Amygdala (tissue), 56 donors: ENCODE data around the gene VCP.

Source experiments
- DNase-seq, 56 donors: peaks; one replicate each; lab custom pipeline; 2025; lab: John Stamatoyannopoulos, UW

The VCP gene

GRCh38 chr9:35072461-35073278 lies at the start of gene VCP:
TSS of gene VCP (minus strand) at chr9:35072625. CDS start at chr9:35072353, 272 bp downstream.
- DNase-seq = peak; percentile 80 to 99 (median 98)

- peak in 54 of 56 donors; percentile 23 to 93 (median 78) for DNase-seq
Measured at GRCh38 chr9:35116898-35117551, 44.6 kb upstream of the VCP start.

GRCh38 chr9:35116539-35116897 lies 44.1 kb upstream of the VCP start:
- peak in 7 of 56 donors; percentile 49 to 71 (median 65) for DNase-seq

GRCh38 chr9:35115680-35116538 lies 43.5 kb upstream of the VCP start, which contains the start of gene ATOSB:
TSS of gene ATOSB (minus strand) at chr9:35115862. CDS start at chr9:35108274, 7,588 bp downstream.
- DNase-seq = peak in 54 of 56 donors; percentile 51 to 97 (median 85)

GRCh38 chr9:35114840-35115628 lies 42.6 kb upstream of the VCP start:
- DNase-seq = peak in 23 of 56 donors; percentile 5 to 50 (median 26)

GRCh38 chr9:35114113-35114839 lies 41.9 kb upstream of the VCP start:
- DNase-seq = peak in 47 of 56 donors; percentile 10 to 85 (median 62)

GRCh38 chr9:35112257-35113020 lies 40.0 kb upstream of the VCP start:
- DNase-seq = peak in 5 of 56 donors; percentile 15 to 36 (median 17)

GRCh38 chr9:35111001-35111933 lies 38.8 kb upstream of the VCP start:
- DNase-seq = peak; percentile 66 to 99 (median 97)

GRCh38 chr9:35110327-35110761 lies 37.9 kb upstream of the VCP start:
- peak in 46 of 56 donors; percentile 19 to 83 (median 60) for DNase-seq

- no peak for DNase-seq
Measured at GRCh38 chr9:35108946-35109575, 36.6 kb upstream of the VCP start.

- no peak for DNase-seq
Measured at GRCh38 chr9:35108461-35108860, 36.0 kb upstream of the VCP start.

GRCh38 chr9:35107297-35108290 lies 35.2 kb upstream of the VCP start:
- no peak for DNase-seq

- no peak for DNase-seq
Measured at GRCh38 chr9:35106343-35106730, 33.9 kb upstream of the VCP start.

- DNase-seq = no peak
Measured at GRCh38 chr9:35105571-35106342, 33.3 kb upstream of the VCP start.

- DNase-seq = no peak
Measured at GRCh38 chr9:35105126-35105525, 32.7 kb upstream of the VCP start.
